ENCODE measurements around the gene ROR1. TPM values are rescaled to one million over a fixed set of nuclear protein-coding genes. Genes with fewer than 3 reads are reported as not detected.

The ROR1 gene
- total and polyA plus RNA-seq, 10 of the 15 experiments (the other 5 are each of a cell fraction or from before 2014, with no cell fraction given) = 0.02 to 0.08 (median 0.05) TPM; not detected in 6

DNA sequence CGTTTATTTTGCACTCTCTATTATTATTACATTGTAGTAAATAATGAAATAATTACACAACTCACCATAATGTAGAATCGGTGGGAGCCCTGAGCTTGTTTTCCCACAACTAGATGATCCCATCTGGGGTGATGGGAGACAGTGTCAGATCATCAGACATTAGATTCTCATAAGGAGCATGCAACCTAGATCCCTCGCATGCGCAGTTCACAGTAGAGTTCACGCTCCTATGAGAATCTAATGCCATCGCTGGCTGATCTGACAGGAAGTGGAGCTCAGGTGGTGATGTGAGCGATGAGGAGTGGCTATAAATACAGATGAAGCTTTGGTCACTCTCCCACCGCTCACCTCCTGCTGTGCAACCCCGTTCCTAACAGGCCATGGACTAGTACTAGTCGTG, 112.1 kb downstream of the ROR1 start:
- RAD21 ChIA-PET (ENCODE audit: unreplicated experiment) = no interaction called here

DNA sequence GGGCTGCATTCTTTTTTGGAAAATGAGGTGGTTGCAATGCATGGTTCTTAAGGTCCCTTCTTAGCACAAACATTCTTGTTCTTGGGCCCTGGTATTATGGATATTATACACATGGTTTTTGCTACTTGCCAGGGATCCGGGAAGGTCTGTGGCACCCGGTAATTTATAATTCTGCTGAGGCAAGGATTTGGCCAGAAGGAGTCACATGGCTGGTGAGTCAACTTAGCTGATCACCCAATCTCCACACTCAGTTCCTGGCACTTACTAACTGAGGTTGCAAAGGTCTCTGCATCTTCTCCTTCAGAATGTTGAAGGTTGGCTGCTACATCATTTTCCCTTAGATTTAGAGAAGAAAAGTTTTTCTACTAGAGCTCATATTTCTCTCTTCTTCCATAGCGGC, 112.5 kb downstream of the ROR1 start:
- DNase-seq (ENCODE audit: low read depth, low spot score) = no peak
- Histone ChIP-seq H3K79me2 (ENCODE audit: control insufficient read depth, insufficient read depth, low read length) (no peaks in the 10 kb centered on the region), H3K27ac (ENCODE audit: control insufficient read depth, insufficient read depth) (no peak overlapping the region), H3K9ac (ENCODE audit: control insufficient read depth, insufficient read depth, low read length) (no peak overlapping the region), H3K36me3 (ENCODE audit: control insufficient read depth in 2 of 2, insufficient read depth in 2 of 2, low read length in 1 of 2) (no peaks in the 10 kb centered on the region), H3K4me1 (ENCODE audit: control insufficient read depth, insufficient read depth, low read length) (peaks cover 7% of the 10 kb centered on the region; the same call in 1 of the 2 replicates), H3K27me3 (replicated peaks in 1 of 2; ENCODE audit: control insufficient read depth in 2 of 2, insufficient read depth in 2 of 2, low read length in 1 of 2) (no peaks in the 10 kb centered on the region), H3K4me2 (ENCODE audit: control insufficient read depth, insufficient read depth) (no peak overlapping the region), H4K20me1 (ENCODE audit: control insufficient read depth, insufficient read depth) (no peaks in the 10 kb centered on the region), H2AFZ (ENCODE audit: control insufficient read depth, low read depth, low read length) (no peak overlapping the region), H3K9me3 (replicated peaks; ENCODE audit: control insufficient read depth, insufficient read depth, low read length) (no peaks in the 10 kb centered on the region), H3K4me3 (no peak overlapping the region)
- CTCF ChIA-PET = no interaction called here
- no peak for TF ChIP-seq SUZ12 (IDR thresholded peaks at IDR 0.05; ENCODE audit: unreplicated experiment)
- 58% methylated on average over 3 of the region's 3 CpGs for WGBS (ENCODE audit: insufficient coverage, insufficient replicate concordance, low lambda C conversion rate, missing lambda C conversion rate)
- RAD21 ChIA-PET (ENCODE audit: unreplicated experiment) = no interaction called here
- no peak for FAIRE-seq
- BruUV-seq (replicated peaks) = no TSS peak
- no peak for ATAC-seq
- SMC1A ChIA-PET (ENCODE audit: uncharacterized antibody, unreplicated experiment) = interaction anchor here (1.4 kb wide), 1 partner anchor 8 kb away, joined by 3 read pairs; no protein-coding TSS in a partner anchor
- intact Hi-C loops (cut with micrococcal nuclease; ENCODE audit: unreplicated experiment) (no loop called here), in situ Hi-C loops (cut with MboI) (no loop called here)
- POLR2A ChIA-PET = interaction anchor here (0.9 kb wide), 1 partner anchor 15 kb away, joined by 5 read pairs; no protein-coding TSS in a partner anchor

More for the DNA sequence above, 112.1 kb downstream of the ROR1 start:
- SMC1A ChIA-PET (ENCODE audit: uncharacterized antibody, unreplicated experiment) = interaction anchor here (1.0 to 1.4 kb wide), 2 partner anchors 9 to 194 kb away, joined by 3 read pairs; no protein-coding TSS in a partner anchor
- no peaks in the 10 kb centered on the region for H3K36me3 ChIP-seq (ENCODE audit: control insufficient read depth in 2 of 2, insufficient read depth in 2 of 2, low read length in 1 of 2)
- no peaks in the 10 kb centered on the region for H4K20me1 ChIP-seq (ENCODE audit: control insufficient read depth, insufficient read depth)
- ATAC-seq (no peak), DNase-seq (ENCODE audit: low read depth, low spot score) (no peak), FAIRE-seq (no peak)
- CTCF ChIA-PET = no interaction called here
- H3K4me3 ChIP-seq = no peak overlapping the region
- intact Hi-C loops (cut with micrococcal nuclease; ENCODE audit: unreplicated experiment) = no loop called here
- 46% methylated on average over 10 of the region's 10 CpGs for WGBS (ENCODE audit: insufficient coverage, insufficient replicate concordance, low lambda C conversion rate, missing lambda C conversion rate)
- no peak overlapping the region for H3K27ac ChIP-seq (ENCODE audit: control insufficient read depth, insufficient read depth)
- no peaks in the 10 kb centered on the region for H3K9me3 ChIP-seq (replicated peaks; ENCODE audit: control insufficient read depth, insufficient read depth, low read length)
- in situ Hi-C loops (cut with MboI) = no loop called here
- no peak overlapping the region for H2AFZ ChIP-seq (ENCODE audit: control insufficient read depth, low read depth, low read length)
- no peak overlapping the region for H3K9ac ChIP-seq (ENCODE audit: control insufficient read depth, insufficient read depth, low read length)
- no peaks in the 10 kb centered on the region for H3K27me3 ChIP-seq (replicated peaks in 1 of 2; ENCODE audit: control insufficient read depth in 2 of 2, insufficient read depth in 2 of 2, low read length in 1 of 2)
- BruUV-seq (replicated peaks) = no TSS peak
- POLR2A ChIA-PET = no interaction called here
- H3K4me2 ChIP-seq (ENCODE audit: control insufficient read depth, insufficient read depth) = no peak overlapping the region
- peaks cover 3% of the 10 kb centered on the region; the same call in 1 of the 2 replicates for H3K4me1 ChIP-seq (ENCODE audit: control insufficient read depth, insufficient read depth, low read length)
- TF ChIP-seq LARP7 (IDR thresholded peaks at IDR 0.05) (no peak), TCF12 (IDR thresholded peaks at IDR 0.05; ENCODE audit: low read depth, low read length) (no peak), NR2C2 (IDR thresholded peaks at IDR 0.05; ENCODE audit: borderline replicate concordance, control insufficient read depth, insufficient read length, low read depth) (no peak), SP1 (IDR thresholded peaks at IDR 0.05; ENCODE audit: low read depth, low read length) (no peak)
- no peaks in the 10 kb centered on the region for H3K79me2 ChIP-seq (ENCODE audit: control insufficient read depth, insufficient read depth, low read length)
